ENCODE measurements around the gene TUBB.

TUBB gene

GRCh38 chr6:30719791-30720737 is at the start of gene TUBB:
Gene TUBB (plus strand): TSS chr6:30720352. CDS start chr6:30720507, 155 bp downstream.
- DNase-seq (ENCODE audit: low read depth): peak; percentile 97

GRCh38 chr6:30670760-30671527 is 49.2 kb upstream of the TUBB start:
- DNase-seq (ENCODE audit: low read depth): no peak

GRCh38 chr6:30672445-30673253 is 47.5 kb upstream of the TUBB start, which contains the start of gene DHX16:
Gene DHX16 (minus strand): TSS chr6:30673006. CDS start chr6:30672841, 165 bp downstream.
- peak; percentile 95 for DNase-seq (ENCODE audit: low read depth)

GRCh38 chr6:30676660-30677285 is 43.4 kb upstream of the TUBB start:
- DNase-seq (ENCODE audit: low read depth): no peak

GRCh38 chr6:30678964-30679726 is 41.0 kb upstream of the TUBB start:
- DNase-seq (ENCODE audit: low read depth): peak; percentile 64

GRCh38 chr6:30679765-30680535 is 40.2 kb upstream of the TUBB start:
- DNase-seq (ENCODE audit: low read depth): no peak

GRCh38 chr6:30681766-30682142 is 38.4 kb upstream of the TUBB start:
- no peak for DNase-seq (ENCODE audit: low read depth)

- no peak for DNase-seq (ENCODE audit: low read depth)
Observed at GRCh38 chr6:30682143-30683117, 37.7 kb upstream of the TUBB start.

- DNase-seq (ENCODE audit: low read depth): no peak
Observed at GRCh38 chr6:30683183-30683979, 36.8 kb upstream of the TUBB start.

GRCh38 chr6:30683980-30684338 is 36.2 kb upstream of the TUBB start:
- no peak for DNase-seq (ENCODE audit: low read depth)

GRCh38 chr6:30684386-30685156 is 35.6 kb upstream of the TUBB start:
- no peak for DNase-seq (ENCODE audit: low read depth)

GRCh38 chr6:30685157-30686008 is 34.8 kb upstream of the TUBB start:
- DNase-seq (ENCODE audit: low read depth): no peak

- DNase-seq (ENCODE audit: low read depth): no peak
Observed at GRCh38 chr6:30686009-30686907, 33.9 kb upstream of the TUBB start, which contains the start of gene PPP1R18. Gene PPP1R18 (minus strand): TSS chr6:30686645. CDS start chr6:30686018, 627 bp downstream.

- DNase-seq (ENCODE audit: low read depth): peak; percentile 98
Observed at GRCh38 chr6:30686908-30687658, 33.1 kb upstream of the TUBB start.

All from fibroblast of the conjunctiva (primary cell).